ENCODE measurements around the gene INHBB.
"Not testable (repeated sequence)": the region's sequence is repeated elsewhere in the genome, so short reads cannot be mapped to it uniquely, and the experiment has no call there.

The INHBB gene
- total RNA-seq, result 0 reads per million in 4 donors

- no peak for DNase-seq
Measured at GRCh38 chr2:120346026-120346666, at the start of gene INHBB. TSS of gene INHBB (plus strand) at chr2:120346136. CDS start at chr2:120346189, 53 bp downstream.

- no peak for DNase-seq
Measured at GRCh38 chr2:120298173-120298835, 47.6 kb upstream of the INHBB start.

- DNase-seq, result no peak
Measured at GRCh38 chr2:120299004-120299403, 46.9 kb upstream of the INHBB start.

GRCh38 chr2:120299561-120299960 is 46.4 kb upstream of the INHBB start:
- DNase-seq, result no peak

- DNase-seq, result no peak
Measured at GRCh38 chr2:120300385-120300784, 45.6 kb upstream of the INHBB start.

- no peak for DNase-seq
Measured at GRCh38 chr2:120301284-120301683, 44.7 kb upstream of the INHBB start.

- DNase-seq, result no peak
Measured at GRCh38 chr2:120302301-120302700, 43.6 kb upstream of the INHBB start.

- DNase-seq, result no peak
Measured at GRCh38 chr2:120303177-120303576, 42.8 kb upstream of the INHBB start.

- no peak for DNase-seq
Measured at GRCh38 chr2:120305296-120305695, 40.6 kb upstream of the INHBB start.

- DNase-seq, result no peak
Measured at GRCh38 chr2:120305937-120306490, 39.9 kb upstream of the INHBB start.

GRCh38 chr2:120307482-120307881 is 38.5 kb upstream of the INHBB start:
- no peak for DNase-seq

- DNase-seq, result no peak
Measured at GRCh38 chr2:120308038-120308910, 37.7 kb upstream of the INHBB start.

- DNase-seq, result no peak
Measured at GRCh38 chr2:120310136-120310535, 35.8 kb upstream of the INHBB start.

GRCh38 chr2:120310841-120311240 is 35.1 kb upstream of the INHBB start:
- not testable (repeated sequence) for DNase-seq

GRCh38 chr2:120312076-120312475 is 33.9 kb upstream of the INHBB start:
- no peak for DNase-seq

- DNase-seq, result peak; percentile 34 to 79 (median 50)
Measured at GRCh38 chr2:120312860-120313694, 32.9 kb upstream of the INHBB start.

- no peak for DNase-seq
Measured at GRCh38 chr2:120313695-120314615, 32.0 kb upstream of the INHBB start.

GRCh38 chr2:120314690-120315366 is 31.1 kb upstream of the INHBB start:
- DNase-seq, result peak in 1 of 5 donors; percentile 45

GRCh38 chr2:120315367-120316033 is 30.4 kb upstream of the INHBB start:
- no peak for DNase-seq

GRCh38 chr2:120316071-120316470 is 29.9 kb upstream of the INHBB start:
- DNase-seq, result no peak

All from T-helper 1 cell (primary cell).